ENCODE results near the gene TBCE. TPM values are rescaled to one million over a fixed set of nuclear protein-coding genes. Genes with fewer than 3 reads are reported as not detected.

TBCE gene
- total and polyA plus RNA-seq, 2 donors (not counting 1 experiment from before 2014, with no cell fraction given): 15.2 to 22.1 TPM

DNA sequence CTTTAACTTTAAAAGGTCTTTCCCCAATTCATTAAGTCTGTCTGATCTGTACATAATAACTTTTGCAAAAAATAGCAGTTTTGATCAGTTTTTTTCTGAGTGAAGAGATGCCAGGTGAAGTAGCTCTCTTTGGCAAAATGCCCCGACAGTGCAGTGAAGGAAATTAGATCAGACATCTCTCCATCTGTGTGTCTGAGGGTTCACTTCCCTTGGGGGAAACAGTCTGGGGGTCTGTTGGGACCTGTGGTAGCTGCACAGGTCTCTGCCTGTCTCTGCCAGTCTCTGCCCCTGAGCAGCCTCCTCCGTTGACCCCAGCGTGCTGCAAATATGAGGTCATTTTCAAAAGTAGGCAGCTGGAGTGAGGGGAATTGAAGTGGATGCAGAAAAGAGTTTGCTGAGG is 54.5 kb downstream of the TBCE start:
- intact Hi-C loops (cut with micrococcal nuclease): no loop called here
- no peaks in the 10 kb centered on the region for H3K27me3 ChIP-seq (replicated peaks in 1 of 4; ENCODE audit: control extremely low read depth in 1 of 4, control insufficient read depth in 3 of 4, insufficient read depth in 4 of 4, low read length in 3 of 4)
- Mint-ChIP-seq H3K4me1 (peaks cover 12% of the 10 kb centered on the region), H3K27me3 (no peaks in the 10 kb centered on the region), H3K4me3 (no peak overlapping the region), H3K9me3 (ENCODE audit: insufficient read depth) (no peaks in the 10 kb centered on the region), H3K27ac (no peak overlapping the region)
- no peak overlapping the region for H3K4me2 ChIP-seq (replicated peaks; ENCODE audit: low read depth, low read length, poor library complexity, severe bottlenecking)
- no peak overlapping the region for H3K27ac ChIP-seq (ENCODE audit: low read length in 2 of 2)
- H3K4me1 ChIP-seq (ENCODE audit: control insufficient read depth in 2 of 2, insufficient read depth in 2 of 2, low read length in 2 of 2): peaks cover 3 to 8% of the 10 kb centered on the region in 2 donors
- no peak overlapping the region for H3K9ac ChIP-seq (ENCODE audit: low read length)
- H3K79me2 ChIP-seq (ENCODE audit: control insufficient read depth, insufficient read depth, low read length): peaks cover 11% of the 10 kb centered on the region
- H3K36me3 ChIP-seq (replicated peaks in 1 of 2; ENCODE audit: control extremely low read depth in 1 of 2, control insufficient read depth in 1 of 2, extremely low read depth in 1 of 2, insufficient read depth in 2 of 2, low read length in 1 of 2): peaks cover 3% of the 10 kb centered on the region in 2 experiments
- no peak for ATAC-seq (ENCODE audit: low read depth)
- no peaks in the 10 kb centered on the region for H4K20me1 ChIP-seq (ENCODE audit: control insufficient read depth, insufficient read depth, low read length, poor library complexity, severe bottlenecking)
- no peak overlapping the region for H2AFZ ChIP-seq (ENCODE audit: insufficient read depth, low read depth, low read length, poor library complexity, severe bottlenecking)
- ChIA-PET CTCF (interaction anchor here (1.4 kb wide), 1 partner anchor 169 kb away, joined by 3 read pairs; no protein-coding TSS in a partner anchor), POLR2A (no interaction called here)
- H3K4me3 ChIP-seq (ENCODE audit: control extremely low read depth in 1 of 5, extremely low read depth in 1 of 5, insufficient read depth in 1 of 5, low read depth in 2 of 5, low read length in 4 of 5): no peak overlapping the region
- no peak for DNase-seq
- no peak for TF ChIP-seq EZH2 (IDR thresholded peaks at IDR 0.05; ENCODE audit: borderline replicate concordance, insufficient read depth, low read depth, low read length, poor library complexity, severe bottlenecking)
- TF ChIP-seq, protein P1, sequence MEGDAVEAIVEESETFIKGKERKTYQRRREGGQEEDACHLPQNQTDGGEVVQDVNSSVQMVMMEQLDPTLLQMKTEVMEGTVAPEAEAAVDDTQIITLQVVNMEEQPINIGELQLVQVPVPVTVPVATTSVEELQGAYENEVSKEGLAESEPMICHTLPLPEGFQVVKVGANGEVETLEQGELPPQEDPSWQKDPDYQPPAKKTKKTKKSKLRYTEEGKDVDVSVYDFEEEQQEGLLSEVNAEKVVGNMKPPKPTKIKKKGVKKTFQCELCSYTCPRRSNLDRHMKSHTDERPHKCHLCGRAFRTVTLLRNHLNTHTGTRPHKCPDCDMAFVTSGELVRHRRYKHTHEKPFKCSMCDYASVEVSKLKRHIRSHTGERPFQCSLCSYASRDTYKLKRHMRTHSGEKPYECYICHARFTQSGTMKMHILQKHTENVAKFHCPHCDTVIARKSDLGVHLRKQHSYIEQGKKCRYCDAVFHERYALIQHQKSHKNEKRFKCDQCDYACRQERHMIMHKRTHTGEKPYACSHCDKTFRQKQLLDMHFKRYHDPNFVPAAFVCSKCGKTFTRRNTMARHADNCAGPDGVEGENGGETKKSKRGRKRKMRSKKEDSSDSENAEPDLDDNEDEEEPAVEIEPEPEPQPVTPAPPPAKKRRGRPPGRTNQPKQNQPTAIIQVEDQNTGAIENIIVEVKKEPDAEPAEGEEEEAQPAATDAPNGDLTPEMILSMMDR (IDR thresholded peaks at IDR 0.05): no peak
- H3K9me3 ChIP-seq (ENCODE audit: control extremely low read depth in 1 of 3, control insufficient read depth in 2 of 3, insufficient read depth in 1 of 3, low read length in 2 of 3): no peaks in the 10 kb centered on the region
- 15% methylated on average over 3 of the region's 3 CpGs for WGBS (ENCODE audit: insufficient coverage)

- Histone ChIP-seq H2AFZ (ENCODE audit: insufficient read depth, low read depth, low read length, poor library complexity, severe bottlenecking) (no peak overlapping the region), H3K4me3 (ENCODE audit: control extremely low read depth in 1 of 5, extremely low read depth in 1 of 5, insufficient read depth in 1 of 5, low read depth in 2 of 5, low read length in 4 of 5) (no peak overlapping the region), H3K79me2 (ENCODE audit: control insufficient read depth, insufficient read depth, low read length) (peaks cover 11% of the 10 kb centered on the region), H3K27ac (ENCODE audit: low read length in 2 of 2) (no peak overlapping the region), H3K9ac (ENCODE audit: low read length) (no peak overlapping the region), H3K27me3 (replicated peaks in 1 of 4; ENCODE audit: control extremely low read depth in 1 of 4, control insufficient read depth in 3 of 4, insufficient read depth in 4 of 4, low read length in 3 of 4) (no peaks in the 10 kb centered on the region), H4K20me1 (ENCODE audit: control insufficient read depth, insufficient read depth, low read length, poor library complexity, severe bottlenecking) (no peaks in the 10 kb centered on the region), H3K4me2 (replicated peaks; ENCODE audit: low read depth, low read length, poor library complexity, severe bottlenecking) (peak overlapping the region; percentile 3), H3K4me1 (ENCODE audit: control insufficient read depth in 2 of 2, insufficient read depth in 2 of 2, low read length in 2 of 2) (peaks cover 3 to 8% of the 10 kb centered on the region in 2 donors), H3K9me3 (ENCODE audit: control extremely low read depth in 1 of 3, control insufficient read depth in 2 of 3, insufficient read depth in 1 of 3, low read length in 2 of 3) (no peaks in the 10 kb centered on the region), H3K36me3 (replicated peaks in 1 of 2; ENCODE audit: control extremely low read depth in 1 of 2, control insufficient read depth in 1 of 2, extremely low read depth in 1 of 2, insufficient read depth in 2 of 2, low read length in 1 of 2) (peaks cover under 1 to 3% of the 10 kb centered on the region in 2 experiments)
- Mint-ChIP-seq H3K4me1 (peaks cover 20% of the 10 kb centered on the region), H3K27ac (no peak overlapping the region), H3K27me3 (no peaks in the 10 kb centered on the region), H3K9me3 (ENCODE audit: insufficient read depth) (no peaks in the 10 kb centered on the region), H3K4me3 (no peak overlapping the region)
- intact Hi-C loops (cut with micrococcal nuclease): no loop called here
- TF ChIP-seq, protein P1 (IDR thresholded peaks at IDR 0.05): no peak
- no peak for TF ChIP-seq EZH2 (IDR thresholded peaks at IDR 0.05; ENCODE audit: borderline replicate concordance, insufficient read depth, low read depth, low read length, poor library complexity, severe bottlenecking)
- DNase-seq: no peak
- POLR2A ChIA-PET: no interaction called here
- 14% methylated on average over 11 of the region's 12 CpGs for WGBS (ENCODE audit: insufficient coverage)
- CTCF ChIA-PET: interaction anchor here (0.6 to 1.4 kb wide), 2 partner anchors 8 to 173 kb away, joined by 3 to 6 read pairs; no protein-coding TSS in a partner anchor
- no peak for ATAC-seq (ENCODE audit: low read depth)
Observed at GRCh38 chr1:235423214-235423652, 56.0 kb downstream of the TBCE start.

All from B cell (primary cell).